Measurements from ENCODE around the gene DNASE2B.

- TF ChIP-seq POLR2A (IDR thresholded peaks at IDR 0.05; ENCODE audit: low read length) (no peak), GATA1 (IDR thresholded peaks at IDR 0.05; ENCODE audit: low read depth, low read length) (no peak)
Observed at GRCh38 chr1:84361796-84362195, 36.5 kb upstream of the DNASE2B start.
